ENCODE measurements around the gene LRP4.
"Not testable (repeated sequence)": the region's sequence is repeated elsewhere in the genome, so short reads cannot be mapped to it uniquely, and the experiment has no call there.

Gene LRP4

GRCh38 chr11:46951864-46952263 lies 33.5 kb upstream of the LRP4 start:
- Histone ChIP-seq H3K27me3 (no peaks in the 10 kb centered on the region), H3K4me1 (no peaks in the 10 kb centered on the region), H3K9ac (no peak overlapping the region), H3K27ac (no peak overlapping the region), H3K36me3 (peaks cover 4% of the 10 kb centered on the region; the same call in 1 of the 2 replicates), H3K4me2 (no peak overlapping the region), H3K4me3 (no peak overlapping the region), H3K9me3 (no peaks in the 10 kb centered on the region), H4K20me1 (no peaks in the 10 kb centered on the region)
- TF ChIP-seq Cebpa-rat (IDR thresholded peaks at IDR 0.05), result no peak

GRCh38 chr11:46949297-46949696 lies 30.9 kb upstream of the LRP4 start:
- Histone ChIP-seq H3K4me1 (no peaks in the 10 kb centered on the region), H3K4me3 (no peak overlapping the region), H3K9me3 (no peaks in the 10 kb centered on the region), H3K4me2 (no peak overlapping the region), H3K27me3 (no peaks in the 10 kb centered on the region), H4K20me1 (no peaks in the 10 kb centered on the region), H3K36me3 (peaks cover 3% of the 10 kb centered on the region; the same call in 1 of the 2 replicates), H3K9ac (no peak overlapping the region), H3K27ac (no peak overlapping the region)
- no peak for TF ChIP-seq Cebpa-rat (IDR thresholded peaks at IDR 0.05)

GRCh38 chr11:46948378-46949131 lies 30.2 kb upstream of the LRP4 start:
- Histone ChIP-seq H3K4me2 (no peak overlapping the region), H3K9ac (no peak overlapping the region), H3K27ac (no peak overlapping the region), H3K4me3 (no peak overlapping the region), H3K4me1 (no peaks in the 10 kb centered on the region), H4K20me1 (no peaks in the 10 kb centered on the region), H3K9me3 (no peaks in the 10 kb centered on the region), H3K36me3 (peaks cover under 1% of the 10 kb centered on the region; the same call in 1 of the 2 replicates), H3K27me3 (no peaks in the 10 kb centered on the region)
- no peak for TF ChIP-seq Cebpa-rat (IDR thresholded peaks at IDR 0.05)

- H3K4me2 ChIP-seq, result no peak overlapping the region
- H3K9me3 ChIP-seq, result no peaks in the 10 kb centered on the region
- TF ChIP-seq Cebpa-rat (IDR thresholded peaks at IDR 0.05), result no peak
- no peaks in the 10 kb centered on the region for H3K4me1 ChIP-seq
- H3K27me3 ChIP-seq, result no peaks in the 10 kb centered on the region
- H3K9ac ChIP-seq, result no peak overlapping the region
- no peak overlapping the region for H3K27ac ChIP-seq
- no peaks in the 10 kb centered on the region for H4K20me1 ChIP-seq
- H3K4me3 ChIP-seq, result no peak overlapping the region
- peaks cover 6% of the 10 kb centered on the region; the same call in 1 of the 2 replicates for H3K36me3 ChIP-seq
These were observed 29.2 kb upstream of the LRP4 start for GRCh38 chr11:46947399-46948077.

GRCh38 chr11:46944356-46945075 lies 26.2 kb upstream of the LRP4 start:
- TF ChIP-seq Cebpa-rat (IDR thresholded peaks at IDR 0.05), result no peak
- no peak overlapping the region for H3K4me3 ChIP-seq
- no peaks in the 10 kb centered on the region for H4K20me1 ChIP-seq
- H3K4me2 ChIP-seq, result no peak overlapping the region
- H3K27me3 ChIP-seq, result no peaks in the 10 kb centered on the region
- H3K27ac ChIP-seq, result no peak overlapping the region
- H3K36me3 ChIP-seq, result peaks cover 13% of the 10 kb centered on the region; the same call in 1 of the 2 replicates
- H3K9ac ChIP-seq, result no peak overlapping the region
- no peaks in the 10 kb centered on the region for H3K4me1 ChIP-seq
- no peaks in the 10 kb centered on the region for H3K9me3 ChIP-seq

GRCh38 chr11:46942172-46942571 lies 23.8 kb upstream of the LRP4 start:
- H4K20me1 ChIP-seq, result no peaks in the 10 kb centered on the region
- no peak overlapping the region for H3K9ac ChIP-seq
- TF ChIP-seq Cebpa-rat (IDR thresholded peaks at IDR 0.05), result no peak
- H3K4me3 ChIP-seq, result no peak overlapping the region
- no peaks in the 10 kb centered on the region for H3K27me3 ChIP-seq
- no peak overlapping the region for H3K27ac ChIP-seq
- H3K4me1 ChIP-seq, result peaks cover 7% of the 10 kb centered on the region
- H3K4me2 ChIP-seq, result no peak overlapping the region
- H3K36me3 ChIP-seq, result peaks cover 13% of the 10 kb centered on the region; the same call in 1 of the 2 replicates
- no peaks in the 10 kb centered on the region for H3K9me3 ChIP-seq

- Histone ChIP-seq H3K4me2 (peak within 1 kb of the TSS; percentile 91), H3K36me3 (peaks cover 8% of the 10 kb centered on the region; the same call in 1 of the 2 replicates), H3K9ac (peak within 1 kb of the TSS; percentile 50; the same call in 1 of the 2 replicates), H3K4me1 (peaks cover 17% of the 10 kb centered on the region), H3K27ac (no peak within 1 kb of the TSS), H3K27me3 (no peaks in the 10 kb centered on the region), H3K4me3 (peak within 1 kb of the TSS; percentile 70), H4K20me1 (no peaks in the 10 kb centered on the region), H3K9me3 (no peaks in the 10 kb centered on the region)
- no peak for TF ChIP-seq Cebpa-rat (IDR thresholded peaks at IDR 0.05)
These were observed 18.1 kb upstream of the LRP4 start, which contains the start of gene CSTPP1 for GRCh38 chr11:46936138-46937110. Gene CSTPP1 (plus strand): TSS chr11:46936761. CDS start chr11:46936806, 45 bp downstream.

- H3K27me3 ChIP-seq, result no peaks in the 10 kb centered on the region
- no peaks in the 10 kb centered on the region for H3K4me1 ChIP-seq
- peaks cover 23% of the 10 kb centered on the region for H3K9me3 ChIP-seq
- no peak overlapping the region for H3K27ac ChIP-seq
- TF ChIP-seq Cebpa-rat (IDR thresholded peaks at IDR 0.05), result no peak
- H4K20me1 ChIP-seq, result no peaks in the 10 kb centered on the region
- no peaks in the 10 kb centered on the region for H3K36me3 ChIP-seq
- no peak overlapping the region for H3K9ac ChIP-seq
- no peak overlapping the region for H3K4me2 ChIP-seq
- no peak overlapping the region for H3K4me3 ChIP-seq
These were observed 11.7 kb upstream of the LRP4 start for GRCh38 chr11:46930089-46930488.

- not testable (repeated sequence) for H3K4me3 ChIP-seq, H3K36me3 ChIP-seq, H3K27me3 ChIP-seq, H3K9ac ChIP-seq, H4K20me1 ChIP-seq, H3K4me2 ChIP-seq, H3K27ac ChIP-seq, H3K4me1 ChIP-seq
- peaks cover 23% of the 10 kb centered on the region for H3K9me3 ChIP-seq
These were observed 10.4 kb upstream of the LRP4 start for GRCh38 chr11:46928701-46929100.

- not testable (repeated sequence) for H3K9ac ChIP-seq, H3K27me3 ChIP-seq, H3K4me2 ChIP-seq, H3K4me1 ChIP-seq, H3K36me3 ChIP-seq, H3K4me3 ChIP-seq, H4K20me1 ChIP-seq, H3K27ac ChIP-seq
- H3K9me3 ChIP-seq, result peaks cover 23% of the 10 kb centered on the region
These were observed 9.6 kb upstream of the LRP4 start for GRCh38 chr11:46927928-46928327.
